HepG2 (cell line): ENCODE results near the gene SLC17A8. TPM values are rescaled to one million over a fixed set of nuclear protein-coding genes. Genes with fewer than 3 reads are reported as not detected.

Source experiments
- ATAC-seq: fragments of 200-7000 bp; cut with Tn5 transposase; 3 replicates; pipeline ENCODE4 v1.9.1; 2020; ENCODE audit warnings: mild to moderate bottlenecking, moderate library complexity
- BruUV-seq: library from RNA; stranded (reverse); fragments of 400-500 nt; replicated peaks from 2 replicates; lab custom pipeline; 2021; lab: Mats Ljungman, UMichigan
- CTCF ChIA-PET: fragments of 300-600 bp; formaldehyde crosslinking; extraction: SDS; loops from one replicate; lab custom pipeline; 2021; ENCODE audit warnings: low total read pairs, inconsistent platforms, low intra/inter-chr PET ratio; lab: Yijun Ruan, JAX
- POLR2A ChIA-PET: fragments of 350-600 bp; sonication (Branson Sonifier 250); formaldehyde crosslinking; loops from one replicate; lab custom pipeline; 2020; ENCODE audit warnings: antibody characterized with exemption, inconsistent platforms; lab: Yijun Ruan, JAX
- DNase-seq: peaks from one replicate; pipeline ENCODE4 v3.0.0-alpha.2; 2015; ENCODE audit warnings: low spot score
- FAIRE-seq: peaks from 3 replicates; lab custom pipeline; 2011; peaks lifted over from hg19 to GRCh38; lab: Jason Lieb, UNC
- H2AFZ ChIP-seq: one replicate; pipeline ENCODE4 v1.6.1; 2011; ENCODE audit warnings: low read length, inconsistent platforms
- H3K27ac ChIP-seq: fragments of 300-600 bp; 3 replicates; pipeline ENCODE4 v1.8.0; 2011; ENCODE audit warnings: mixed run types, mild to moderate bottlenecking, mixed read lengths, low read length, inconsistent platforms; ENCODE audit not compliant: insufficient read depth; ENCODE audit errors: extremely low read length
- H3K27me3 ChIP-seq, 2 experiments: fragments of 200-600 bp in 1 of 2; 2 replicates in 1 of 2; 3 replicates in 1 of 2; pipeline versions ENCODE4 v1.6.0 to v1.8.0; 2011; ENCODE audit warnings: low read length in 2 of 2, mild to moderate bottlenecking in 2 of 2, moderate library complexity in 2 of 2, inconsistent platforms in 1 of 2; ENCODE audit not compliant: insufficient read depth in 2 of 2, control insufficient read depth in 1 of 2
- H3K36me3 ChIP-seq, 2 experiments: fragments of 200-600 bp in 1 of 2; replicated peaks in 1 of 2; 2 replicates in 1 of 2; 3 replicates in 1 of 2; pipeline versions ENCODE4 v1.5.1 to v1.8.0; 2011; ENCODE audit warnings: low read length in 2 of 2, inconsistent platforms in 1 of 2; ENCODE audit not compliant: insufficient read depth in 2 of 2, control insufficient read depth in 1 of 2
- H3K4me1 ChIP-seq: 2 replicates; pipeline ENCODE4 v1.5.1; 2012; ENCODE audit warnings: low read length, inconsistent platforms; ENCODE audit not compliant: insufficient read depth
- H3K4me2 ChIP-seq: 2 replicates; pipeline ENCODE4 v1.6.0; 2011; ENCODE audit warnings: low read depth, low read length, inconsistent platforms
- H3K4me3 ChIP-seq, 3 experiments: fragments of 200-600 bp in 1 of 3; sonication (generic), shearing (Covaris generic) in 1 of 3; replicated peaks in 1 of 3; 2 replicates each; pipeline ENCODE4 v1.5.1; 2011 to 2016; ENCODE audit warnings: low read length in 3 of 3, inconsistent platforms in 2 of 3, low read depth in 2 of 3, mild to moderate bottlenecking in 2 of 3, control low read depth in 1 of 3, mixed read lengths in 1 of 3; ENCODE audit not compliant: insufficient read depth in 1 of 3
- H3K79me2 ChIP-seq: one replicate; pipeline ENCODE4 v1.6.1; 2011; ENCODE audit warnings: low read length, inconsistent platforms; ENCODE audit not compliant: insufficient read depth
- H3K9ac ChIP-seq: 2 replicates; pipeline ENCODE4 v1.6.0; 2011; ENCODE audit warnings: mild to moderate bottlenecking, low read depth, low read length, inconsistent platforms; ENCODE audit not compliant: insufficient read depth
- H3K9me3 ChIP-seq: 2 replicates; pipeline ENCODE4 v1.5.1; 2012; ENCODE audit warnings: mild to moderate bottlenecking, low read length
- H4K20me1 ChIP-seq: 2 replicates; pipeline ENCODE4 v1.6.0; 2011; ENCODE audit warnings: inconsistent platforms, mild to moderate bottlenecking, low read length, moderate library complexity; ENCODE audit not compliant: insufficient read depth
- IRX3 ChIP-seq: sonication (generic); formaldehyde crosslinking; IDR thresholded peaks from 2 replicates; pipeline ENCODE4 v1.8.1; 2023; ENCODE audit warnings: mild to moderate bottlenecking, low read depth, missing genetic modification reagents, borderline replicate concordance
- MAFK ChIP-seq, 2 experiments: IDR thresholded peaks in 1 of 2; conservative IDR thresholded peaks in 1 of 2; 2 replicates each; pipeline ENCODE4 v1.6.1; 2011; ENCODE audit warnings: improper control_type of control experiment in 2 of 2, low read length in 2 of 2
- PITX1 ChIP-seq: sonication (generic); formaldehyde crosslinking; IDR thresholded peaks from 2 replicates; pipeline ENCODE4 v1.5.1; 2020; ENCODE audit warnings: mild to moderate bottlenecking, missing genetic modification reagents
- REPIN1 ChIP-seq: sonication (generic); formaldehyde crosslinking; IDR thresholded peaks from 2 replicates; pipeline ENCODE4 v1.8.0; 2022; ENCODE audit warnings: missing genetic modification reagents, low read depth, mild to moderate bottlenecking, borderline replicate concordance
- TBX3 ChIP-seq: fragments of 450-650 bp; IDR thresholded peaks from 2 replicates; pipeline ENCODE4 v1.6.1; 2017; ENCODE audit warnings: antibody characterized with exemption, mild to moderate bottlenecking, inconsistent platforms, borderline replicate concordance
- U2AF1 ChIP-seq: fragments of 200-400 bp; formaldehyde crosslinking; optimal IDR thresholded peaks from 2 replicates; pipeline ENCODE3; 2017; ENCODE audit warnings: mild to moderate bottlenecking, low read depth, low read length
- ZFX ChIP-seq: sonication (generic); formaldehyde crosslinking; IDR thresholded peaks from 2 replicates; pipeline ENCODE4 v1.4.0; 2020; ENCODE audit warnings: mild to moderate bottlenecking, low read depth, missing genetic modification reagents, moderate library complexity
- ZNF441 ChIP-seq: sonication (generic); formaldehyde crosslinking; IDR thresholded peaks from 2 replicates; pipeline ENCODE4 v1.7.0; 2021; ENCODE audit warnings: missing genetic modification reagents, borderline replicate concordance
- ZNF740 ChIP-seq: sonication (generic); formaldehyde crosslinking; IDR thresholded peaks from 2 replicates; pipeline ENCODE4 v1.4.0; 2020; ENCODE audit warnings: missing genetic modification reagents
- WGBS: methylation state at CpG from one replicate; pipeline ENCODE4 v1.1.6; 2017; ENCODE audit warnings: low lambda C conversion rate; 5-methylcytosine and 5-hydroxymethylcytosine counted together
- in situ Hi-C: cut with HindIII; loops from 2 replicates; pipeline ENCODE4 v1.10.0; 2017; ENCODE audit warnings: low pct_unique_long_range_greater_than_20kb; ENCODE audit not compliant: extremely low pct_ligation_motif_present
- intact Hi-C: fragments of 100-400 bp; cut with micrococcal nuclease; formaldehyde crosslinking; loops from one replicate; pipeline ENCODE4 v1.10.0; 2022; ENCODE audit not compliant: unreplicated experiment
- polyA plus RNA-seq, 8 experiments: library from polyadenylated mRNA; depleted of rRNA in 3 of 8; stranded (reverse) in 7 of 8; unstranded in 1 of 8; fragments of >200 nt; fragmentation: Illumina TruSeq in 4 of 8; extraction: Trizol in 4 of 8; gene quantifications; 2 replicates each; pipeline versions ENCODE4 v1.2.1 to v1.2.3, GENCODE V29; 2011 to 2016; ENCODE audit warnings: low read depth in 4 of 8, missing spikeins in 1 of 8, mixed read lengths in 1 of 8; ENCODE audit not compliant: insufficient read depth in 1 of 8
- total RNA-seq, 5 experiments: library from RNA; depleted of rRNA; stranded (reverse); fragments of >200 nt; fragmentation: Illumina TruSeq; extraction: Trizol; gene quantifications; 2 replicates each; pipeline ENCODE4 v1.2.3, GENCODE V29; 2016; ENCODE audit warnings: low read depth in 1 of 5
- TF ChIP-seq, protein P1 (sequence below): sonication (generic); formaldehyde crosslinking; IDR thresholded peaks from 2 replicates; pipeline ENCODE4 v1.4.0; 2020; ENCODE audit warnings: mild to moderate bottlenecking, missing genetic modification reagents

The SLC17A8 gene
- total and polyA plus RNA-seq, 2 of the 13 experiments (the other 11 are each of a cell fraction or from before 2014, with no cell fraction given), result 0.07 to 0.15 TPM

GRCh38 chr12:100404769-100405407, 48.0 kb downstream of the SLC17A8 start (continued):
- TF ChIP-seq, protein P1, sequence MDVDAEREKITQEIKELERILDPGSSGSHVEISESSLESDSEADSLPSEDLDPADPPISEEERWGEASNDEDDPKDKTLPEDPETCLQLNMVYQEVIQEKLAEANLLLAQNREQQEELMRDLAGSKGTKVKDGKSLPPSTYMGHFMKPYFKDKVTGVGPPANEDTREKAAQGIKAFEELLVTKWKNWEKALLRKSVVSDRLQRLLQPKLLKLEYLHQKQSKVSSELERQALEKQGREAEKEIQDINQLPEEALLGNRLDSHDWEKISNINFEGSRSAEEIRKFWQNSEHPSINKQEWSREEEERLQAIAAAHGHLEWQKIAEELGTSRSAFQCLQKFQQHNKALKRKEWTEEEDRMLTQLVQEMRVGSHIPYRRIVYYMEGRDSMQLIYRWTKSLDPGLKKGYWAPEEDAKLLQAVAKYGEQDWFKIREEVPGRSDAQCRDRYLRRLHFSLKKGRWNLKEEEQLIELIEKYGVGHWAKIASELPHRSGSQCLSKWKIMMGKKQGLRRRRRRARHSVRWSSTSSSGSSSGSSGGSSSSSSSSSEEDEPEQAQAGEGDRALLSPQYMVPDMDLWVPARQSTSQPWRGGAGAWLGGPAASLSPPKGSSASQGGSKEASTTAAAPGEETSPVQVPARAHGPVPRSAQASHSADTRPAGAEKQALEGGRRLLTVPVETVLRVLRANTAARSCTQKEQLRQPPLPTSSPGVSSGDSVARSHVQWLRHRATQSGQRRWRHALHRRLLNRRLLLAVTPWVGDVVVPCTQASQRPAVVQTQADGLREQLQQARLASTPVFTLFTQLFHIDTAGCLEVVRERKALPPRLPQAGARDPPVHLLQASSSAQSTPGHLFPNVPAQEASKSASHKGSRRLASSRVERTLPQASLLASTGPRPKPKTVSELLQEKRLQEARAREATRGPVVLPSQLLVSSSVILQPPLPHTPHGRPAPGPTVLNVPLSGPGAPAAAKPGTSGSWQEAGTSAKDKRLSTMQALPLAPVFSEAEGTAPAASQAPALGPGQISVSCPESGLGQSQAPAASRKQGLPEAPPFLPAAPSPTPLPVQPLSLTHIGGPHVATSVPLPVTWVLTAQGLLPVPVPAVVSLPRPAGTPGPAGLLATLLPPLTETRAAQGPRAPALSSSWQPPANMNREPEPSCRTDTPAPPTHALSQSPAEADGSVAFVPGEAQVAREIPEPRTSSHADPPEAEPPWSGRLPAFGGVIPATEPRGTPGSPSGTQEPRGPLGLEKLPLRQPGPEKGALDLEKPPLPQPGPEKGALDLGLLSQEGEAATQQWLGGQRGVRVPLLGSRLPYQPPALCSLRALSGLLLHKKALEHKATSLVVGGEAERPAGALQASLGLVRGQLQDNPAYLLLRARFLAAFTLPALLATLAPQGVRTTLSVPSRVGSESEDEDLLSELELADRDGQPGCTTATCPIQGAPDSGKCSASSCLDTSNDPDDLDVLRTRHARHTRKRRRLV, result no peak
- TF ChIP-seq PITX1 (no peak), TBX3 (no peak), ZNF740 (CRISPR knock-in tag) (no peak), MAFK (conservative IDR thresholded peaks at IDR 0.05 in 1 of 2, IDR thresholded peaks at IDR 0.05 in 1 of 2; ENCODE audit: low read length in 2 of 2) (no peak), ZFX (peak; percentile 62), IRX3 (no peak)

GRCh38 chr12:100413001-100413400, 56.1 kb downstream of the SLC17A8 start:
- no peak overlapping the region for H3K4me2 ChIP-seq
- H3K27ac ChIP-seq, result no peak overlapping the region
- H2AFZ ChIP-seq, result no peak overlapping the region
- TF ChIP-seq U2AF1 (no peak), ZNF441 (CRISPR knock-in tag) (no peak), REPIN1 (CRISPR knock-in tag) (no peak)
- ATAC-seq (no peak), FAIRE-seq (no peak), DNase-seq (no peak)
- intact Hi-C loops (loop anchor here (1.0 kb wide), 1 partner anchor 9 kb away; no protein-coding TSS in a partner anchor), in situ Hi-C loops (no loop called here)
- no peak overlapping the region for H3K9ac ChIP-seq
- H3K36me3 ChIP-seq, result no peaks in the 10 kb centered on the region
- ChIA-PET CTCF (no interaction called here), POLR2A (no interaction called here)
- 80% methylated on average over 5 of the region's 6 CpGs for WGBS
- no TSS peak for BruUV-seq
- no peak overlapping the region for H3K4me3 ChIP-seq
- H3K27me3 ChIP-seq, result no peaks in the 10 kb centered on the region
- peaks cover 39% of the 10 kb centered on the region for H3K4me1 ChIP-seq
- no peaks in the 10 kb centered on the region for H3K9me3 ChIP-seq
- H4K20me1 ChIP-seq, result no peaks in the 10 kb centered on the region
- no peaks in the 10 kb centered on the region for H3K79me2 ChIP-seq
